Measurements from ENCODE around the gene AHNAK.
A peak's percentile ranks its signal among the peaks of the same experiment; 100 is the strongest.
"Not testable (repeated sequence)": the region's sequence is repeated elsewhere in the genome, so short reads cannot be mapped to it uniquely, and the experiment has no call there.

AHNAK gene

GRCh38 chr11:62546244-62546928, at the start of gene AHNAK:
Gene AHNAK, minus strand, starts transcription at chr11:62546806. Its CDS starts 10,708 bp downstream, at chr11:62536098.
- peak; percentile 21 for DNase-seq

- DNase-seq: no peak
Observed at GRCh38 chr11:62595124-62595523, 48.5 kb upstream of the AHNAK start.

GRCh38 chr11:62593434-62594044, 46.9 kb upstream of the AHNAK start:
- DNase-seq: peak; percentile 33

GRCh38 chr11:62592989-62593421, 46.4 kb upstream of the AHNAK start:
- no peak for DNase-seq

- DNase-seq: no peak
Observed at GRCh38 chr11:62592146-62592815, 45.7 kb upstream of the AHNAK start.

GRCh38 chr11:62591448-62592145, 45.0 kb upstream of the AHNAK start, which contains the start of gene TUT1:
Gene TUT1, minus strand, starts transcription at chr11:62591523. Its CDS starts 38 bp downstream, at chr11:62591485.
- DNase-seq: peak; percentile 96

GRCh38 chr11:62588966-62589637, 42.5 kb upstream of the AHNAK start:
- no peak for DNase-seq

GRCh38 chr11:62585356-62585755, 38.8 kb upstream of the AHNAK start:
- DNase-seq: not testable (repeated sequence)

GRCh38 chr11:62581735-62582134, 35.1 kb upstream of the AHNAK start:
- not testable (repeated sequence) for DNase-seq

GRCh38 chr11:62580959-62581715, 34.5 kb upstream of the AHNAK start:
- no peak for DNase-seq

GRCh38 chr11:62579252-62579651, 32.6 kb upstream of the AHNAK start:
- no peak for DNase-seq

GRCh38 chr11:62578541-62578940, 31.9 kb upstream of the AHNAK start:
- no peak for DNase-seq

GRCh38 chr11:62577046-62577714, 30.6 kb upstream of the AHNAK start:
- DNase-seq: no peak

GRCh38 chr11:62575837-62576236, 29.2 kb upstream of the AHNAK start:
- no peak for DNase-seq

- DNase-seq: no peak
Observed at GRCh38 chr11:62575156-62575555, 28.6 kb upstream of the AHNAK start.

- DNase-seq: no peak
Observed at GRCh38 chr11:62574363-62575071, 27.9 kb upstream of the AHNAK start.

GRCh38 chr11:62573592-62574362, 27.2 kb upstream of the AHNAK start, which contains the start of gene EEF1G:
Gene EEF1G, minus strand, starts transcription at chr11:62573891. Its CDS starts 49 bp downstream, at chr11:62573842.
- DNase-seq: peak; percentile 98

GRCh38 chr11:62573006-62573591, 26.5 kb upstream of the AHNAK start:
- DNase-seq: no peak

- DNase-seq: no peak
Observed at GRCh38 chr11:62572431-62572830, 25.8 kb upstream of the AHNAK start.
